HPDE6-E6E7 (cell line): Measurements from ENCODE around the gene WDR74.
"Not testable (repeated sequence)": the region's sequence is repeated elsewhere in the genome, so short reads cannot be mapped to it uniquely, and the experiment has no call there.

ENCODE experiments used
- DNase-seq: peaks from one replicate; pipeline ENCODE4 v3.0.0; 2011; ENCODE audit warnings: missing footprints; ENCODE audit errors: extremely low spot score

Gene WDR74

DNA sequence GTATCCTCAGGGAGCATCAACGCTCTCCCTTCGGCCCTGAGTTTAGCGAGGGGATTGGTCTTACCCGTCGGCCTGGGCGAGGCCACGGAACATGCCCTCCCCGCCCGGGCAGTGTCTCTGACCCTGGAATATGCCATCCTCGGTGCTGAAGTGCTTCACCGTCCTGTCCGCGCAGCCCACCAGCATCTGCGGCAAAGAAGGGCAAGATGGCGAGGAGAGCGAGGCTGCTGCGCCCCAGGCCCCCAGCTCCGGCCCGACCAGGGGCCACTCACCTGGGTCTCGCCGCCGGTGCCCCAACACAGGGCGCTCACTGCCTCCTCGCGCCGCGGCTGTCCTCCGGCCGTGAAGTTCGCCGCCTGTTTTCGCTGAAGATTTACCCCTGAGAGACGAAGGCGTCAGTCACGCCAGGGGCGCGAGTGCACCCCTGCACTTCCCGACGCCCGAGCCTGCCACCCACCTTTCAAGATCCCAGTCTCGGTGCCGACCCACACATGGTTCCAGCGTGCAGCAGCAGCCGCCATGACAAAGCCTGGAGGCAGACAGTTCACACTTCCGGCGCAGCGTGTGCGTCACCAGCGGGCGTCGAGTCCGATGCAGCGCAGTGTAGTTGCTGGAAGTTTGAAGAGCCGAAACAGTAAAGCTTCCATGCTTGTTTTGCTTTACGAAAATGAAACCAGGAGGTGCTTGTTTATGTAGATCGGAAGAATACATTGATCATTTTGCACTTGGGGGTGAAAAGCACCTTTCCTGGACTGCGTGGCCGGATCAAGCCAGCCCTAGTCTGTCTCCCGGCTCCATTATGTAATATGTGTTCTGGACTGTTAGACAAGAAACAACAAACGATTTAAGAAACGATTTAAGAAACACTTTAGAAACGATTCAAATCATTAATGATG, at the start of gene WDR74:
WDR74 (minus strand) TSS at position 541 of the 896 bp plus-strand sequence; CDS start at position 521, 20 bp downstream.
- DNase-seq: peak; percentile 83

GRCh38 chr11:62889126-62889483, 49.7 kb upstream of the WDR74 start:
- no peak for DNase-seq

- no peak for DNase-seq
Measured at GRCh38 chr11:62888406-62888805, 49.0 kb upstream of the WDR74 start.

- DNase-seq: no peak
Measured at GRCh38 chr11:62885137-62885750, 45.9 kb upstream of the WDR74 start.

DNA sequence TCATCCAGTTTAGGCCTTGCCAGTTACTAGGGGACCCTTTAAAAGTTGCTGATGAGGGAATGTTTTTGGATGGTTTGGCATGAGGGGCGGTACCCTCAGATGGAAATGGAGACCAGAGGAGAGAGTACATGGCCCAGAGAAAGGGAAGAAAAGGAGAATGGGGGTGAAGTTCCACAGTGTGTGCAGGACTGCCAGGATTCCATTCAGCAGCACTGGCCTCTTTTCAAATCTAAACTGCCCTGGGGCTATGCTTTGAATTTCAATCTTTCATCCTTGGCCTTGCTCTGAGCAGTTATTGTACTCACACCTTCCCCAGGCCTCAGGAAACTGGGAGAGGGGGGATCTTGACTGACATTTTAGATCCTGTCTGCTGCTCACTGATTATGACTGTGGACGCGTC, 44.3 kb upstream of the WDR74 start:
- no peak for DNase-seq

- no peak for DNase-seq
Measured at GRCh38 chr11:62882788-62883501, 43.6 kb upstream of the WDR74 start.

DNA sequence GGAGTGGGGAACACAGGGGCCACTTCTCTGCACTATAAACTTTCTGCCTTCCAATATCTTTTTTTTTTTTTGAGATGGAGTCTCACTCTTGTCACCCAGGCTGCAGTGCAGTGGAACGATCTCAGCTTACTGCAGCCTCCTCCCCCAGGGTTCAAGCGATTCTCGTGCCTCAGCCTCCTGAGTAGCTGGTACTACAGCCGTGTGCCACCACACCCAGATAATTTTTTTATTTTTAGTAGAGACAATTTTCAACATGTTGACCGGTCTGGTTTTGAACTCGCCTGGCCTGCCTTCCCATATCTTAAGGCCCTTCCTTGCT, 43.0 kb upstream of the WDR74 start:
- DNase-seq: no peak

DNA sequence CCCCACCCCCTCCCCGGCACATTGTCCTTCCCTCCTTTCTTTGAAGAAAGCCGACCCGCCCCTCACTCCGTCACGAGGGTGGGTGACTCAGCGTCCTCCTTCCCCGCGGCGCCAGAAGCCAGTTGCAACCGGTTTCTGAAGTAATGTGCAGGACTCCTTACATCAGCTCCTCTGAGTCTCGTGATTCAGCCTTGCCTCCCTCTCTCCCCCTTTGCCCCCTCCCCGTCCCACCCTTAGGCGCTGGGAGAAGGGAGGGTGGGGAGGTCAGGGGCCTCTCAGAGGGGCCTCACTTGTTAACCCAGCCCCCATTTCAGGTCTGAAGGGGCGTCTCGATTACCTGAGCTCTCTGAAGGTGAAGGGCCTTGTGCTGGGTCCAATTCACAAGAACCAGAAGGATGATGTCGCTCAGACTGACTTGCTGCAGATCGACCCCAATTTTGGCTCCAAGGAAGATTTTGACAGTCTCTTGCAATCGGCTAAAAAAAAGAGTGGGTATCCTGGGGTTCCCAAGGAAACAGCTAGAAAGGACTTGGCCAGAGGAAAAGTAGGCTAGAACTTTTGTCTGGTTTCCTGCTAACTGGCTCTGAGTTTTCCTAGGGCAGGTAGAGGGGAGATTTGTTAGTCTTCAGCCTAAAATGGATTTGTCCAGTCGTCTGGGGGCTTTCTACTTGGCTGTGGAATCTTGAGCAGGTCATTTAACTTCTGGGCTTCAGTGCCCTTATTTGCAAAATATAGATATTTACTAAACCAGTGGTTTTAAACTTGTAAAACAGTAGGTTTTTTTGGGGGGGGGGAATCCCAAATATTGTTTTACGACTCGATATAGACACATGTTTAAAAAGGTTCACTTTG, 42.4 kb upstream of the WDR74 start:
- DNase-seq: peak; percentile 90

- DNase-seq: peak; percentile 85
Measured at GRCh38 chr11:62880803-62881578, 41.6 kb upstream of the WDR74 start, which contains the start of gene SLC3A2. TSS of gene SLC3A2 (plus strand) at chr11:62880896. CDS start at chr11:62881024, 128 bp downstream.

- DNase-seq: no peak
Measured at GRCh38 chr11:62880231-62880802, 40.9 kb upstream of the WDR74 start.

- DNase-seq: no peak
Measured at GRCh38 chr11:62879235-62879978, 40.0 kb upstream of the WDR74 start.

DNA sequence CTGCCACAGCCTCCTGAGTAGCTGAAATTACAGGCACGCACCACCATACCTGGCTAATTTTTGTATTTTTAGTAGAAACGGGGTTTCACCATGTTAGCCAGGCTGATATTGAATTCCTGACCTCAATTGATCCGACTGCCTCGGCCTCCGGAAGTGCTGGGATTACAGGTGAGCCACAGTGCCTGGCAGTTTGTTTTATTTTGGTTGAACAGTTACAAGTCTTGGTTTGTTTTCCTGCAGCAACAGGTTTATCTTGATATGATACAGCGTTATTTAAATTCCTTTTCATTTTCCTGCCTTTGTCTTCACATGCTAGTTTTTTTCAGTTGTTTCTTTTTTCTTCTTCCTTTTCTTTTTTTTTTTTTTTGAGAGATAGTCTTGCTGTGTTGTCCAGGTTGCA, 37.3 kb upstream of the WDR74 start:
- no peak for DNase-seq

DNA sequence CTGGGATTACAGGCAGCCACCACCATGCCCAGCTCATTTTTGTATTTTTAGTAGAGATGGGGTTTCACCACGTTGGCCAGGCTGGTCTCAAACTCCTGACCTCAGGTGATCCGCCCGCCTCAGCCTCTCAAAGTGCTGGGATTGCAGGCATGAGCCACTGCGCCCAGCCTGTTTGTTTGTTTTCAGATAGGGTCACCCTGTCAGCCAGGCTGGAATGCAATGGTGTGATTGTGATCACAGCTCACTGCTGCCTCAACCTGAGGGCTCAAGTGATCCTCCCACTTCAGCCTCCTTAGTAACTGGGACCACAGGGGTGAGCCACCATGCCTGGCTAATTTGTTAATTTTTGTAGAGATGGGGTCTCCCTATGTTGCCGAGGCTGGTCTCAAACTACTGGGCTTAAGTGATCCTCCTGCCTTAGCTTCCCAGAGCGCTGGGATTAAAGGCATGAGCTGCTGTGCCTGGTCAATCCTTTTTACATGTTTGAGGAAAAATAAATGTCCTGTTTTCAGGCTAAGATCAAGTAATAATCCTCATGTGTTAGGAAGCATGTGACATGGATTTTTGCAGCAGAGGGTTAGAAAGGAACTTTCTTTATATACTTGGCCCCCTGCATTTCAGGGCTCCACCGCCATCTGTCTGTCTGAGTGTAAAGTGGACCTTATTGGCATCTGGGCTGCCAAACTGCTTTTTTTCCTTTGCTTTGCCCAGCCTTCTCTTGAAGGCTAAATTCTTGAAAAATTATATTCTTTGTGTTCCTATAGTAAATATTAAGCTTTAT, 36.5 kb upstream of the WDR74 start:
- DNase-seq: no peak

DNA sequence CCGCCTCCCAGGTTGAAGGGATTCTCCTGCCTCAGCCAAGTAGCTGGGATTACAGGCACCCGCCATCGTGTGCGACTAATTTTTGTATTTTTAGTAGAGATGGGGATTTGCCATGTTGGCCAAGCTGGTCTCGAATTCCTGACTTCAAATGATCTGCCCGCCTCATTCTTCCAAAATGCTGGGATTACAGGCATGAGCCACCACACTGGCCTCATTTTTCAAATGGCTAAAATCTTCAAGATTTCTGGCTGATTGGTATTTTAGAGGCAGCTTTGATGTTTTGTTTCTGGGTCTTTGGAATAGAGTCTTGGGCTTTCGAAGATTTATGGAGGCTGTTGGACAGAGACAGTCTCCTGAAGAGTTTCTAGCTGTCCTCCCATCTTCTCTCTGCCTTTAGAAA, 35.5 kb upstream of the WDR74 start:
- DNase-seq: no peak

- DNase-seq: no peak
Measured at GRCh38 chr11:62865635-62866034, 26.2 kb upstream of the WDR74 start.

GRCh38 chr11:62863687-62864335, 24.4 kb upstream of the WDR74 start:
- DNase-seq: no peak

DNA sequence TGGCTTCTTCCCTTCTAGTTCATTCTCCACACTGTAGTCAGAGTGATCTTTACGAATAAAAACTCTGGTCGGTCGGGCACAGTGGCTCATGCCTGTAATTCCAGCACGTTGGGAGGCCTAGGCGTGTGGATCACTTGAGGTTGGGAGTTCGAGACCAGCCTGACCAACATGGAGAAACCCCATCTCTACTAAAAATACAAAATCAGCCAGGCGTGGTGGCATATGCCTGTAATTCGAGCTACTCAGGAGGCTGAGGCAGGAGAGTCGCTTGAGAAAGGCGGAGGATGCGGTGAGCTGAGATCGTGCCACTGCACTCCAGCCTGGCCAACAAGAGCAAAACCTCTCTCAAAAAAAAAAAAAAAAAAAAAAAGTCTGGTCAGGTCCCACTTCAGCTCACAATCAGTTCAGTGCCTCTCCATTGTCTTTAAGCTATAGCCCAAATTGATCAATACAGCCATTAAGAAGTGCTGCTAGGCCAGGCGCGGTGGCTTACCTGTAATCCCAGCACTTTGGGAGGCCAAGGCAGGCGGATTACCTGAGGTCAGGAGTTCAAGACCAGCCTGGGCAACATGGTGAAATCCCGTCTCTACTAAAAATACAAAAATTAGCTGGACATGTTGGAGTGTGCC, 22.3 kb upstream of the WDR74 start:
- DNase-seq: not testable (repeated sequence)
